SK-N-SH treated with all-trans-retinoic acid at 6 μM for 48 hours (cell line): ENCODE measurements around the gene CDX1.

Source experiments
- ATAC-seq: fragments of 200-7000 bp; cut with Tn5 transposase; 3 replicates; pipeline ENCODE4 v1.9.1; 2020; ENCODE audit warnings: mild to moderate bottlenecking, moderate library complexity
- ARNTL ChIP-seq: fragments of 450-650 bp; formaldehyde crosslinking; IDR thresholded peaks from 2 replicates; pipeline ENCODE4 v1.5.0; 2020; ENCODE audit warnings: low read depth, mild to moderate bottlenecking, moderate library complexity, borderline replicate concordance
- BACH2 ChIP-seq: fragments of 250-450 bp; sonication (Bioruptor Pico); IDR thresholded peaks from 2 replicates; pipeline ENCODE4 v1.9.0; 2021; ENCODE audit warnings: mild to moderate bottlenecking, borderline replicate concordance
- CSDC2 ChIP-seq: fragments of 250-450 bp; sonication (Bioruptor Pico); IDR thresholded peaks from 2 replicates; pipeline ENCODE4 v1.5.0; 2020; ENCODE audit warnings: mild to moderate bottlenecking, moderate library complexity
- ESRRG ChIP-seq: fragments of 250-450 bp; sonication (Bioruptor Pico); IDR thresholded peaks from 2 replicates; pipeline ENCODE4 v1.6.1; 2021; ENCODE audit warnings: mild to moderate bottlenecking
- GLIS3 ChIP-seq: fragments of 250-450 bp; sonication (Bioruptor Pico); IDR thresholded peaks from 2 replicates; pipeline ENCODE4 v1.5.0; 2020; ENCODE audit warnings: mild to moderate bottlenecking, moderate library complexity
- ISL1 ChIP-seq: fragments of 250-450 bp; sonication (Bioruptor Pico); IDR thresholded peaks from 2 replicates; pipeline ENCODE4 v2.1.2; 2022; ENCODE audit warnings: mild to moderate bottlenecking, moderate library complexity
- PPARA ChIP-seq: fragments of 250-450 bp; sonication (Bioruptor Pico); IDR thresholded peaks from 2 replicates; pipeline ENCODE4 v1.5.0; 2020; ENCODE audit warnings: mild to moderate bottlenecking, borderline replicate concordance
- RARB ChIP-seq: fragments of 250-450 bp; sonication (Bioruptor Pico); IDR thresholded peaks from 2 replicates; pipeline ENCODE4 v1.8.0; 2021; ENCODE audit warnings: mild to moderate bottlenecking, moderate library complexity
- SNAI2 ChIP-seq: fragments of 250-450 bp; sonication (Bioruptor Pico); IDR thresholded peaks from 2 replicates; pipeline ENCODE4 v1.5.0; 2020; ENCODE audit warnings: mild to moderate bottlenecking, moderate library complexity
- TCF4 ChIP-seq: fragments of 250-450 bp; sonication (Bioruptor Pico); IDR thresholded peaks from 2 replicates; pipeline ENCODE4 v1.8.0; 2021; ENCODE audit warnings: mild to moderate bottlenecking, moderate library complexity, borderline replicate concordance
- TOX ChIP-seq: fragments of 250-450 bp; sonication (Bioruptor Pico); IDR thresholded peaks from 2 replicates; pipeline ENCODE4 v1.8.0; 2021; ENCODE audit warnings: mild to moderate bottlenecking, moderate library complexity, borderline replicate concordance
- ZFP3 ChIP-seq: fragments of 250-450 bp; sonication (Bioruptor Pico); IDR thresholded peaks from 2 replicates; pipeline ENCODE4 v1.5.0; 2020; ENCODE audit warnings: mild to moderate bottlenecking, moderate library complexity
- ZFP30 ChIP-seq: fragments of 450-650 bp; formaldehyde crosslinking; IDR thresholded peaks from 2 replicates; pipeline ENCODE4 v1.5.0; 2022; ENCODE audit warnings: mild to moderate bottlenecking, moderate library complexity
- ZNF565 ChIP-seq: fragments of 450-650 bp; formaldehyde crosslinking; conservative IDR thresholded peaks from 2 replicates; pipeline ENCODE4 v1.5.0; 2020; ENCODE audit warnings: low read depth, mild to moderate bottlenecking, moderate library complexity
- ZNF8 ChIP-seq: fragments of 450-650 bp; formaldehyde crosslinking; IDR thresholded peaks from 2 replicates; pipeline ENCODE4 v1.5.0; 2020; ENCODE audit warnings: mild to moderate bottlenecking, moderate library complexity
- TF ChIP-seq, protein P1 (sequence below): fragments of 250-450 bp; sonication (Bioruptor Pico); IDR thresholded peaks from 2 replicates; pipeline ENCODE4 v1.8.0; 2021; ENCODE audit warnings: low read depth, mild to moderate bottlenecking, moderate library complexity, borderline replicate concordance
- TF ChIP-seq, protein P2 (sequence below): fragments of 250-450 bp; sonication (Bioruptor Pico); IDR thresholded peaks from 2 replicates; pipeline ENCODE4 v1.5.1; 2020; ENCODE audit warnings: low read depth, mild to moderate bottlenecking, moderate library complexity
- TF ChIP-seq, protein P3 (sequence below): fragments of 250-450 bp; sonication (Bioruptor Pico); IDR thresholded peaks from 2 replicates; pipeline ENCODE4 v1.5.0; 2020; ENCODE audit warnings: mild to moderate bottlenecking, moderate library complexity
- TF ChIP-seq, protein P4 (sequence below): fragments of 250-450 bp; sonication (Bioruptor Pico); IDR thresholded peaks from 2 replicates; pipeline ENCODE4 v1.8.0; 2020; ENCODE audit warnings: mild to moderate bottlenecking, moderate library complexity, borderline replicate concordance

Gene CDX1

DNA sequence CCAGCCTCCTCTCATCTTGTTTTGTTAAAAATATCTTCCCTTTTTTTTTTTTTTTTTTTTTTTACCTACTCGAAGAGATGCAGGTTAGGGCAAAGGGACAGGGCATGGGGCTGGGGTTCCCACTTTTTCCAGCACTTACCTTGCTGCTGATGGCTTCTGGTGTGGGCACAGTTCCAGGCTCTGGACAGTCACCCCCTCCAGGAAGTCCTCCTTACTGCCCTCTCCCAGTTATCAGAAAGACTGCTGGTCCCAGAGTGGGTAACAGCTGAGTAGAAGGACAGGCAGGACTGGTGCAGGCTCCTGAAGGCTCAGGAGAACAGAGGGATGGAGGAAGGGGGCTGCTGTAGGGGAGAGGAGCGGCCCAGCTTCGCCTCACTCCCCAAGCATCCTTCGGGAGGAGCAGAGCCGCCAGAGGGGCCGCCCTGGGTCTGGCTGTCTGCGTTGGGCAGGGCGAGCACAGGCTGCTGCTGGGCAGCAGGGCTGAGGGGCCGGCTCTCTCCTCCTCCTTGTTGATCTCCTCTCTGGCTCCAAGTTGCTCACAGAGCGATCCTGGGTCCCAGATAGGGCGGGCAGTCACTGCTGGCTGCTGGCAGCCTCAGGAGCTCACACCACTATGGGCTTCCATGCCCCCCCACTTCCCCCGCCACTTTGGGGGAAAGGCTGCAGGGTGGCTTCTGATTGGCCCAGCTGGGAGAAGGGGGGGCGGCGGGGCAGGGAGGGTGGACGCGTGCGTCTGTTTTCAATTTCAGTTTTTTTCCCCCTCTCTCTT, 11.1 kb upstream of the CDX1 start, which contains the start of gene PDGFRB:
Gene PDGFRB (minus strand): TSS at position 588 of the 769 bp plus-strand sequence. CDS start 18,798 bp downstream, outside the sequence.
- TF ChIP-seq PPARA: no peak
- TF ChIP-seq, protein P1, sequence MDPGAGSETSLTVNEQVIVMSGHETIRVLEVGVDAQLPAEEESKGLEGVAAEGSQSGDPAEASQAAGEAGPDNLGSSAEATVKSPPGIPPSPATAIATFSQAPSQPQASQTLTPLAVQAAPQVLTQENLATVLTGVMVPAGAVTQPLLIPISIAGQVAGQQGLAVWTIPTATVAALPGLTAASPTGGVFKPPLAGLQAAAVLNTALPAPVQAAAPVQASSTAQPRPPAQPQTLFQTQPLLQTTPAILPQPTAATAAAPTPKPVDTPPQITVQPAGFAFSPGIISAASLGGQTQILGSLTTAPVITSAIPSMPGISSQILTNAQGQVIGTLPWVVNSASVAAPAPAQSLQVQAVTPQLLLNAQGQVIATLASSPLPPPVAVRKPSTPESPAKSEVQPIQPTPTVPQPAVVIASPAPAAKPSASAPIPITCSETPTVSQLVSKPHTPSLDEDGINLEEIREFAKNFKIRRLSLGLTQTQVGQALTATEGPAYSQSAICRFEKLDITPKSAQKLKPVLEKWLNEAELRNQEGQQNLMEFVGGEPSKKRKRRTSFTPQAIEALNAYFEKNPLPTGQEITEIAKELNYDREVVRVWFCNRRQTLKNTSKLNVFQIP (CRISPR knock-in tag): no peak
- peak; percentile 68; the same call in 1 of the 2 replicates for TF ChIP-seq TCF4 (CRISPR knock-in tag)
- TF ChIP-seq, protein P2, sequence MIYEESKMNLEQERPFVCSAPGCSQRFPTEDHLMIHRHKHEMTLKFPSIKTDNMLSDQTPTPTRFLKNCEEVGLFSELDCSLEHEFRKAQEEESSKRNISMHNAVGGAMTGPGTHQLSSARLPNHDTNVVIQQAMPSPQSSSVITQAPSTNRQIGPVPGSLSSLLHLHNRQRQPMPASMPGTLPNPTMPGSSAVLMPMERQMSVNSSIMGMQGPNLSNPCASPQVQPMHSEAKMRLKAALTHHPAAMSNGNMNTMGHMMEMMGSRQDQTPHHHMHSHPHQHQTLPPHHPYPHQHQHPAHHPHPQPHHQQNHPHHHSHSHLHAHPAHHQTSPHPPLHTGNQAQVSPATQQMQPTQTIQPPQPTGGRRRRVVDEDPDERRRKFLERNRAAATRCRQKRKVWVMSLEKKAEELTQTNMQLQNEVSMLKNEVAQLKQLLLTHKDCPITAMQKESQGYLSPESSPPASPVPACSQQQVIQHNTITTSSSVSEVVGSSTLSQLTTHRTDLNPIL (CRISPR knock-in tag): no peak
- peak; percentile 81 for ATAC-seq

DNA sequence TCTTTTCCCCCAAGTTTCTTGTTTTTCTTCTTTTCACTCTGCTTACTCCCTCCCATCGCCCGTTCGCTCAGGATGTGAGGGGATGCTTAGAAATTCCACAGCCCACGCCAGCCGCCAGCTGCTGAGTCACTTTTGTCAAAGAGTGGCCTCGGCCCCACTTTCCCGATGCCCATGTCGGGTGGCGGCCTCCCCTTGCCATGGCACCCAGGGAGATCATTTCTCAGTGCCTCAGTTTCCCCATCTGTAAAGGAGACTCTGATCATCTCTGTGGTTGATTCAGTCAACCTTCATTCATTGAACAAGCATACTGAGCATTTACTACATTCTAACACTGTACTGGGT, 10.6 kb upstream of the CDX1 start:
- TF ChIP-seq RARB (CRISPR knock-in tag) (no peak), ZNF565 (CRISPR knock-in tag) (no peak), CSDC2 (no peak), ISL1 (CRISPR knock-in tag) (peak; percentile 14; the same call in 1 of the 2 replicates)
- TF ChIP-seq, protein P3, sequence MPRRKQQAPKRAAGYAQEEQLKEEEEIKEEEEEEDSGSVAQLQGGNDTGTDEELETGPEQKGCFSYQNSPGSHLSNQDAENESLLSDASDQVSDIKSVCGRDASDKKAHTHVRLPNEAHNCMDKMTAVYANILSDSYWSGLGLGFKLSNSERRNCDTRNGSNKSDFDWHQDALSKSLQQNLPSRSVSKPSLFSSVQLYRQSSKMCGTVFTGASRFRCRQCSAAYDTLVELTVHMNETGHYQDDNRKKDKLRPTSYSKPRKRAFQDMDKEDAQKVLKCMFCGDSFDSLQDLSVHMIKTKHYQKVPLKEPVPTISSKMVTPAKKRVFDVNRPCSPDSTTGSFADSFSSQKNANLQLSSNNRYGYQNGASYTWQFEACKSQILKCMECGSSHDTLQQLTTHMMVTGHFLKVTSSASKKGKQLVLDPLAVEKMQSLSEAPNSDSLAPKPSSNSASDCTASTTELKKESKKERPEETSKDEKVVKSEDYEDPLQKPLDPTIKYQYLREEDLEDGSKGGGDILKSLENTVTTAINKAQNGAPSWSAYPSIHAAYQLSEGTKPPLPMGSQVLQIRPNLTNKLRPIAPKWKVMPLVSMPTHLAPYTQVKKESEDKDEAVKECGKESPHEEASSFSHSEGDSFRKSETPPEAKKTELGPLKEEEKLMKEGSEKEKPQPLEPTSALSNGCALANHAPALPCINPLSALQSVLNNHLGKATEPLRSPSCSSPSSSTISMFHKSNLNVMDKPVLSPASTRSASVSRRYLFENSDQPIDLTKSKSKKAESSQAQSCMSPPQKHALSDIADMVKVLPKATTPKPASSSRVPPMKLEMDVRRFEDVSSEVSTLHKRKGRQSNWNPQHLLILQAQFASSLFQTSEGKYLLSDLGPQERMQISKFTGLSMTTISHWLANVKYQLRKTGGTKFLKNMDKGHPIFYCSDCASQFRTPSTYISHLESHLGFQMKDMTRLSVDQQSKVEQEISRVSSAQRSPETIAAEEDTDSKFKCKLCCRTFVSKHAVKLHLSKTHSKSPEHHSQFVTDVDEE (CRISPR knock-in tag): peak; percentile 18; the same call in 1 of the 2 replicates
- TF ChIP-seq, all 23 proteins: peak for 2
- no peak for ATAC-seq

DNA sequence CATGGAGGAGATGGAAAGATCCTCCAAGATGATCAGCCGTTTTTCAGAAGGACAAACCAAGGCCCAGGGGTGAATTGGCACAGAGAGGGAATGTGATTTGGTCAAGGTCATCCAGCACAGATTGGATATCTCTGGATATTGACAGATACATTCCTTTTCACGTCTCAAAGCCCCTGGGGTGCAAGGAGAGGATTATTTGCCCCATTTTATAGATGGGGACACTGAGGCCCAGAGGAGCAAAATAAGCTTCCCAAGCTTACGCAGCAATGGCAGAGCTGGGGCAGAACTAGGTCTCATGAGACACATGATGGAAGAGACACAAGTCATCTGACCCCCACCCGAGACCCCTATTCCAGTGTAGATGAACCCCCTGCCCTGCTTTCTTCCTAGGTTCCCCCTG, 10.0 kb upstream of the CDX1 start:
- no peak for TF ChIP-seq ARNTL (CRISPR knock-in tag)
- no peak for TF ChIP-seq RARB (CRISPR knock-in tag)
- TF ChIP-seq, protein P2 (CRISPR knock-in tag): no peak
- TF ChIP-seq TOX (CRISPR knock-in tag): no peak
- TF ChIP-seq TCF4 (CRISPR knock-in tag): no peak
- no peak for TF ChIP-seq ISL1 (CRISPR knock-in tag)
- TF ChIP-seq GLIS3 (CRISPR knock-in tag): no peak
- no peak for TF ChIP-seq ZFP3 (CRISPR knock-in tag)
- TF ChIP-seq, protein P4, sequence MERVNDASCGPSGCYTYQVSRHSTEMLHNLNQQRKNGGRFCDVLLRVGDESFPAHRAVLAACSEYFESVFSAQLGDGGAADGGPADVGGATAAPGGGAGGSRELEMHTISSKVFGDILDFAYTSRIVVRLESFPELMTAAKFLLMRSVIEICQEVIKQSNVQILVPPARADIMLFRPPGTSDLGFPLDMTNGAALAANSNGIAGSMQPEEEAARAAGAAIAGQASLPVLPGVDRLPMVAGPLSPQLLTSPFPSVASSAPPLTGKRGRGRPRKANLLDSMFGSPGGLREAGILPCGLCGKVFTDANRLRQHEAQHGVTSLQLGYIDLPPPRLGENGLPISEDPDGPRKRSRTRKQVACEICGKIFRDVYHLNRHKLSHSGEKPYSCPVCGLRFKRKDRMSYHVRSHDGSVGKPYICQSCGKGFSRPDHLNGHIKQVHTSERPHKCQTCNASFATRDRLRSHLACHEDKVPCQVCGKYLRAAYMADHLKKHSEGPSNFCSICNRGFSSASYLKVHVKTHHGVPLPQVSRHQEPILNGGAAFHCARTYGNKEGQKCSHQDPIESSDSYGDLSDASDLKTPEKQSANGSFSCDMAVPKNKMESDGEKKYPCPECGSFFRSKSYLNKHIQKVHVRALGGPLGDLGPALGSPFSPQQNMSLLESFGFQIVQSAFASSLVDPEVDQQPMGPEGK (CRISPR knock-in tag): no peak
- TF ChIP-seq PPARA: no peak
- no peak for TF ChIP-seq BACH2
- TF ChIP-seq, protein P1 (CRISPR knock-in tag): no peak
- TF ChIP-seq CSDC2: no peak
- no peak for TF ChIP-seq ZNF8 (CRISPR knock-in tag)
- no peak for TF ChIP-seq SNAI2 (CRISPR knock-in tag)
- no peak for TF ChIP-seq ZFP30 (CRISPR knock-in tag)
- no peak for TF ChIP-seq ZNF565 (CRISPR knock-in tag)
- no peak for TF ChIP-seq ESRRG (CRISPR knock-in tag)
- ATAC-seq: no peak
